ENCODE results near the gene FUS. TPM values are rescaled to one million over a fixed set of nuclear protein-coding genes. Genes with fewer than 3 reads are reported as not detected.

The FUS gene
- total RNA-seq, 1 experiment from 2014 or later: 522 TPM

GRCh38 chr16:31223044-31223443 is 43.1 kb downstream of the FUS start:
- ChIA-PET POLR2A (no interaction called here), CTCF (interaction anchor here (1.2 kb wide), 1 partner anchor 160 kb away, joined by 3 read pairs; no protein-coding TSS in a partner anchor), RAD21 (ENCODE audit: low non-redundant PET in 1 of 2, low total read pairs in 2 of 2, uncharacterized antibody in 2 of 2, unreplicated experiment in 2 of 2) (no interaction called here)
- Histone ChIP-seq H3K36me3 (ENCODE audit: control insufficient read depth in 1 of 2, insufficient read depth in 2 of 2, low read length in 2 of 2) (no peaks in the 10 kb centered on the region; a peak in 1 of 4 replicates), H3K4me1 (ENCODE audit: control insufficient read depth in 1 of 2, insufficient read depth in 2 of 2, low read length in 2 of 2) (no peaks in the 10 kb centered on the region), H3K27ac (ENCODE audit: low read depth, low read length) (no peak overlapping the region), H3K9me2 (ENCODE audit: insufficient read depth) (no peaks in the 10 kb centered on the region), H3K4me3 (replicated peaks in 1 of 2; ENCODE audit: low read depth in 1 of 2, low read length in 2 of 2) (no peak overlapping the region), H3K4me2 (ENCODE audit: low read length) (no peak overlapping the region), H4K20me1 (ENCODE audit: insufficient read depth) (no peaks in the 10 kb centered on the region), H2AFZ (ENCODE audit: low read depth, low read length, poor library complexity, severe bottlenecking) (no peak overlapping the region), H3K9me3 (ENCODE audit: control insufficient read depth in 1 of 2, insufficient read depth in 1 of 2, low read depth in 1 of 2, low read length in 2 of 2) (no peaks in the 10 kb centered on the region), H3K79me2 (ENCODE audit: insufficient read depth, low read length) (peaks cover 5% of the 10 kb centered on the region; the same call in 1 of the 2 replicates), H3K27me3 (ENCODE audit: insufficient read depth, low read length) (no peaks in the 10 kb centered on the region), H3K9ac (ENCODE audit: low read length) (no peak overlapping the region)
- ATAC-seq (no peak), DNase-seq (ENCODE audit: low read depth, low spot score) (no peak)
- no peak for TF ChIP-seq YY1 (IDR thresholded peaks at IDR 0.05; ENCODE audit: extremely low read depth, insufficient replicate concordance, low read depth, low read length)
- no peak for TF ChIP-seq FOSL1 (IDR thresholded peaks at IDR 0.05; ENCODE audit: low read depth)
- TF ChIP-seq SP1 (IDR thresholded peaks at IDR 0.05; ENCODE audit: low read depth): no peak
- no peak for TF ChIP-seq ZFX (IDR thresholded peaks at IDR 0.05)
- no peak for TF ChIP-seq POLR2AphosphoS5 (IDR thresholded peaks at IDR 0.05; ENCODE audit: low read depth, low read length)
- no peak for TF ChIP-seq EGR1 (IDR thresholded peaks at IDR 0.05; ENCODE audit: low read depth)
- no peak for TF ChIP-seq CTCF (IDR thresholded peaks at IDR 0.05 in 2 of 3, conservative IDR thresholded peaks at IDR 0.05 in 1 of 3; ENCODE audit: borderline replicate concordance in 1 of 3, insufficient read depth in 1 of 3, low read depth in 2 of 3, low read length in 2 of 3)
- no peak for TF ChIP-seq SIN3A (IDR thresholded peaks at IDR 0.05; ENCODE audit: low read depth)
- no peak for TF ChIP-seq CEBPB (IDR thresholded peaks at IDR 0.05; ENCODE audit: low read depth)
- TF ChIP-seq CBX3 (IDR thresholded peaks at IDR 0.05; ENCODE audit: low read depth): no peak
- TF ChIP-seq ELF1 (IDR thresholded peaks at IDR 0.05; ENCODE audit: borderline replicate concordance, low read depth): no peak
- no peak for TF ChIP-seq TCF7L2 (IDR thresholded peaks at IDR 0.05; ENCODE audit: borderline replicate concordance, extremely low read depth, insufficient read depth, insufficient read length)
- intact Hi-C loops (cut with micrococcal nuclease): no loop called here
- no TSS peak for BruUV-seq (replicated peaks)
